GM19467 (cell line): ENCODE data around the gene UBE2K.
"Not testable (repeated sequence)": the region's sequence is repeated elsewhere in the genome, so short reads cannot be mapped to it uniquely, and the experiment has no call there.

Experiments
- ATAC-seq: cut with Tn5 transposase; IDR thresholded peaks from one replicate; pipeline ENCODE4 v1.9.1; 2021; ENCODE audit warnings: mild to moderate bottlenecking, moderate library complexity; ENCODE audit not compliant: unreplicated experiment

UBE2K gene

GRCh38 chr4:39687014-39687413, 10.9 kb upstream of the UBE2K start:
- ATAC-seq = no peak

GRCh38 chr4:39689970-39690369, 8.0 kb upstream of the UBE2K start:
- ATAC-seq = no peak

- no peak for ATAC-seq
These were observed 581 bp downstream of the UBE2K start for GRCh38 chr4:39698424-39699009.

GRCh38 chr4:39699687-39700409, 1.9 kb downstream of the UBE2K start:
- ATAC-seq = no peak

- no peak for ATAC-seq
These were observed 2.6 kb downstream of the UBE2K start for GRCh38 chr4:39700554-39700953.

GRCh38 chr4:39702716-39703115, 4.8 kb downstream of the UBE2K start:
- no peak for ATAC-seq

- not testable (repeated sequence) for ATAC-seq
These were observed 6.9 kb downstream of the UBE2K start for GRCh38 chr4:39704789-39705188.

- ATAC-seq = no peak
These were observed 8.4 kb downstream of the UBE2K start for GRCh38 chr4:39706334-39706733.

- no peak for ATAC-seq
These were observed 9.0 kb downstream of the UBE2K start for GRCh38 chr4:39706741-39707511.

- no peak for ATAC-seq
These were observed 12.4 kb downstream of the UBE2K start for GRCh38 chr4:39710098-39710896.

- no peak for ATAC-seq
These were observed 15.1 kb downstream of the UBE2K start for GRCh38 chr4:39712819-39713607.

GRCh38 chr4:39713691-39714090, 15.8 kb downstream of the UBE2K start:
- ATAC-seq = no peak

- ATAC-seq = no peak
These were observed 16.2 kb downstream of the UBE2K start for GRCh38 chr4:39714166-39714565.

GRCh38 chr4:39715788-39716187, 17.9 kb downstream of the UBE2K start:
- no peak for ATAC-seq

- ATAC-seq = no peak
These were observed 18.4 kb downstream of the UBE2K start for GRCh38 chr4:39716356-39716755.

- not testable (repeated sequence) for ATAC-seq
These were observed 19.8 kb downstream of the UBE2K start for GRCh38 chr4:39717743-39718142.

GRCh38 chr4:39718366-39719323, 20.7 kb downstream of the UBE2K start:
- no peak for ATAC-seq

GRCh38 chr4:39719804-39720580, 22.1 kb downstream of the UBE2K start:
- no peak for ATAC-seq
